NCI-H1092 treated with DMSO at 0.1 percent for 48 hours (cell line): ENCODE measurements around the gene CCDC13.

ENCODE experiments used
- DNase-seq: peaks from one replicate; lab custom pipeline; 2025; lab: John Stamatoyannopoulos, UW

CCDC13 gene

DNA sequence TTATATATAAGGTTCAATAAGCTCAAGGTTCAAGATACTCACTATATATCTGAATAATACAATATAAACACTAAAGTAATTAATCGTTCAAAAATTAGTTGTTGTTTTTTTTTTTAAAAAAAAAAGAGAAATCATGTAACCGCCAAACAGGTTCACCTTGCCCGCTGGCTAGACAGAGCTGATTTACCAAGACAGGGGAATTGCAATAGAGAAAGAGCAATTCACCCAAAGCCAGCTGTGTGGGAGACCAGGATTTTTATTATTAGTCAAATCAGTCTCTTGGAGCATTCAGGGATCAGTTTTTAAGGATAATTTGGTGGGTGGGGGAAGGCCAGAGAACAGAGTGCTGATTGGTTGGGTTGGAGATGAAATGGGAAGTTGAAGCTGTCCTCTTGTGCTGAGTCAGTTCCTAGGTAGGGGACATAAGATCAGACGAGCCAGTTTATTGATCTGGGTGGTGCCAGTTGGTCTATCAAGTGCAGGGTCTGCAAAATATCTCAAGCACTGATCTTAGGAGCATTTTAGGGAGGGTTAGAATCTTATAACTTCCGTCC is 23.4 kb upstream of the CCDC13 start:
- DNase-seq, result no peak

DNA sequence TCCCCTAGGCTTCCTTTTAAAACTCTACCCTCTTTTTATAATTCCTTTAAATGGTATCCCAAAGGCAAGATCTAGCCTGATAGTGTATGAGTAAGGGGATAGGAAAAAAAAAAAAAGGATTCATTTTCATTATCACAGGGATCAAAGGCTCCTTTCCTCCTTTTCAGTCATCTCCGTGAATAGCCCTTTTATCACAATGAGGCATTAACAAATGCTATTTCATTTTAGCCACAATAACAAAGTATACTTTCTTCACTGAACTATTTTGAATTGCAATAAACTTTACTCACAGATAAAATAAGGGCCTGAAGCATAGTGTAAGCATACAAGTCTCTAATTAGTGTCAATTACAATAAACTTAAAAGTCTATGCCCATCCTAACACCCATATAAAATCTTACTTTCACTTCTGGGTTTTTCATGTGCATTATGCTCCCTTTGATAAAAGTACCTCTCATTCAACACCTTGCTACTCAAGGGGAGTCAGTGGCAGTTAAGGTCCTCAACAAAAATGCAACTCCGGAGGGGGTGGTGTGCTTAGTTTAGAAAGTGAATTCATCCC is 22.6 kb upstream of the CCDC13 start:
- DNase-seq, result no peak

GRCh38 chr3:42790714-42791229 is 17.7 kb upstream of the CCDC13 start:
- DNase-seq, result peak; percentile 2

- DNase-seq, result no peak
Observed at GRCh38 chr3:42786631-42787030, 13.6 kb upstream of the CCDC13 start.

- DNase-seq, result no peak
Observed at GRCh38 chr3:42786212-42786611, 13.2 kb upstream of the CCDC13 start.

DNA sequence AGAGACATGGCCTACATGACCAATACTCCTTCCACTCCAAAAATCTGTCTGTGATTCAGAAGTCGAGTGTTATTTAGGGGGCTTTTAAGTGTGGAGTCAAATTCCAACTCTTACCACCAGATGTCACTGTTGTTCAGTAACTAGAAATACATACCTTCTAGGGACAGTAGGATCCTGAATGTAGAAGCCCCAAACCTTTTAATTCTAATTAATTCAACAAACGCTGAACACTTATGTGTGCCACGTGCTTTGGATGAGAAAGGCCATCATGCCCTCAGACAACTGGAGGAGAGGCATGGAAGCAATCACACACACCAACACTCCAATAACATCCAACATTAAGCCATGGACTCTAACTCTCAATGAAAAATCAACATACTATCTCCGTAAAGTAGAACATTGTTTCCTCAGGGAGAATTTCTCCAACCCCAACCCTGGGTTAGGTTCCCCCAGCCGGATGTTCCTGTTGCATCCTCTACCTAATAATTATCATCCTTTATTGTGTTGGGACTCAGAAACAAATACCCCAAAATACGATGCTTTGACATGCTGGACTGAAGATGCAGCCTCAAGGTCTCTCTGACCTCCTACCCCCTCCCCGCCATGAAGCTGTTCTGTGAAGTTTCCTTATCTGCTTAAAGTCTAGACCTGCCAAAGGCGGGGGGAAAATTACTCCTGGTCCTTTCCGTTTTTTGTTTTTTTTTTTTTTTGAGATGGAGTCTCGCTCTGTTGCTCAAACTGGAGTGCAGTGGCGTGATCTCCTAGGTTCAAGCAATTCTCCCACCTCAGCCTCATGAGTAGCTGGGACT is 8.0 kb upstream of the CCDC13 start:
- peak; percentile 62 for DNase-seq

DNA sequence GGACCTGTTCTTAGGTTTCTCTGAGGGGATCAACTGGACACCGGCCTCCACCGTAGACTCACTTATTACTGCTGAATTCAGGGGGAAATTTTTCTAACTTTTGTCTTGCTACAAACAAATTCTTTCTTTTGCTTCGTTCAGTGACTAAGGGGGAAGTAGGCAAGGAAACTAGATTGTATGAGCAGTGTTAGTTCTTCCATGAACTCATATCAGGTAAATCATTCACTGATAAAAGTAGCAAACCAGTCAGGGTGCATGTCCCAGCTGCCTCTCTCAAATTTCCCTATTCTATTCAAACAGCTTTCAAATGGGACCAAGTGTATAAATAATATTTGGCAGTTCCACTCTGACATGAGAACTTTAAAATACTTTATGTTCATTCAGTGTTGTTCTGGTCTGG is 7.3 kb upstream of the CCDC13 start:
- DNase-seq, result no peak

GRCh38 chr3:42778644-42779043 is 5.6 kb upstream of the CCDC13 start:
- DNase-seq, result no peak

DNA sequence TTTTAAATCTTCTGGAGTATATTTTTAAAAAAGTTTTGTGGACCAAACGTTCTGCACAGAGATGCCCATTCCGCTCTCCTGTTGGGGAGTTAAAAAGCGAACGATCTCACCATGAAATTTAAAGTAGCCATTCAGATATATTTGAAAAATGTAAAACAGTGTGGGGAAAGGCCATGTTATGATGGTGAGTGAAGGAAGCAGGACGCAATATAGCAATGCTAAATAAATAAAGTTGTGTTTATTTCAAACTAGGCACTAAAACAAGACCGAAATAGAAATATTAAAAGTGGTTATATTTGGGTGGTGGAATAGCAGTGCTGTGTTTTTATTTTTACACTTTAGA is 327 bp upstream of the CCDC13 start:
- no peak for DNase-seq

GRCh38 chr3:42771271-42771670 is 1.8 kb downstream of the CCDC13 start:
- DNase-seq, result no peak

DNA sequence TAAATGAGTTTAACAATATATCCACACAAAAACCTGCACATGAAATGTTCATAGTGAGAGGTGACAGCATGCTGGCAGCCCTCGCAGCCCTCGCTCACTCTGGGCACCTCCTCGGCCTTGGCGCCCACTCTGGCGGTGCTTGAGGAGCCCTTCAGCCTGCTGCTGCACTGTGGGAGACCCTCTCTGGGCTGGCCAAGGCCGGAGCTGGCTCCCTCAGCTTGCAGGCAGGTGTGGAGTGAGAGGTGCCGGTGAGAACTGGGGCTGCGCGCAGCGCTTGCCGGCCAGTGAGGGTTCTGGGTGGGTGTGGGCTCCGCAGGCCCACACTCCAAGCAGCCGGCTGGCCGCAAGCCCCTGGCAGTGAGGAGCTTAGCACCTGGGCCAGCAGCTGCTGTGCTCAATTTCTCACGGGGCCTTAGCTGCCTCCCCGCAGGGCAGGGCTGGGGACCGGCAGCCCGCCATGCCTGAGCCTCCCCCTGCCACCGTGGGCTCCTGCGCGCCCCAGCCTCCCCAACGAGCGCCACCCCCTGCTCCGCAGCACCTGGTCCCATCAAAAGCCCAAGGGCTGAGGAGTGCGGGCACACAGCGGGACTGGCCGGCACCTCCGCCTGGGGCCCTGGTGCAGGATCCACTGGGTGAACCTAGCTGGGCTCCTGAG is 3.4 kb downstream of the CCDC13 start:
- DNase-seq, result no peak

GRCh38 chr3:42764561-42765295 is 8.3 kb downstream of the CCDC13 start:
- no peak for DNase-seq

DNA sequence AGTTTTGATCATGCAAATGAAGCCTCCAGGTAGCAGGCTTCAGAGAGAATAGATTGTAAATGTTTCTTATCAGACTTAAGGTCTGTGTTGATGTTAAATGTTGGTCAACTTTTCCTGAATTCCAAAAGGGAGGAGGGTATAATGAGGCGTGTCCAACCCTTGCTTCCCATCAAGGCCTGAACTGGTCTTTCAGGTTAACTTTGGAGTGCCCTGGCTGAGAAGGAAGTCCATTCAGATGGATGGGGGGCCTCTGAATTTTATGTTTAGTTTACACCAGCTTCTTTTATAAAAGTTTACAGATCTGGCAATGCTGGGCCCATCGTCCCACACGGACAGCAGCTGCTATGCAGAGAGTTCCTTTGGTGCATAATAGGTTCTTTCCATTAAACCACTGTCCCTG is 8.9 kb downstream of the CCDC13 start:
- no peak for DNase-seq

DNA sequence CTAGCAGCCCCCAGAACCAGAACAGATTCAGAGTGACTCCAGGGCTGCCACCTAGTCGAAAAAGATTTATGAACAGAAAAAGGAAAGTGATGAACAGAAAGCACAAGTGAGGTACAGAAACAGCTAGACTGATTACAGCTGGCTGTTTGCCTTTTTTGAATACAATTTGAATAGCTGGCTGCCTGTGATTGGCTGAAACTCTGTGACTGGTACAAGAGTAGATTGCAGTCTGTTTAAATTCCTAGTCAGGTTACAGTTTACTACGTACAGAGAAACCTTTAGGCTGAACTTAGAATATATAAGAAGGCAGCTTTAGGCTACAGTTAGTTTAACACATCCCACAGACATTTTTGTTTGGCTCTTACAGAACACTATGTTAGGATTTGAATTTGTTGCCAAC is 10.0 kb downstream of the CCDC13 start:
- DNase-seq, result no peak

- no peak for DNase-seq
Observed at GRCh38 chr3:42762046-42762724, 10.9 kb downstream of the CCDC13 start.

- no peak for DNase-seq
Observed at GRCh38 chr3:42758126-42758525, 14.9 kb downstream of the CCDC13 start.

DNA sequence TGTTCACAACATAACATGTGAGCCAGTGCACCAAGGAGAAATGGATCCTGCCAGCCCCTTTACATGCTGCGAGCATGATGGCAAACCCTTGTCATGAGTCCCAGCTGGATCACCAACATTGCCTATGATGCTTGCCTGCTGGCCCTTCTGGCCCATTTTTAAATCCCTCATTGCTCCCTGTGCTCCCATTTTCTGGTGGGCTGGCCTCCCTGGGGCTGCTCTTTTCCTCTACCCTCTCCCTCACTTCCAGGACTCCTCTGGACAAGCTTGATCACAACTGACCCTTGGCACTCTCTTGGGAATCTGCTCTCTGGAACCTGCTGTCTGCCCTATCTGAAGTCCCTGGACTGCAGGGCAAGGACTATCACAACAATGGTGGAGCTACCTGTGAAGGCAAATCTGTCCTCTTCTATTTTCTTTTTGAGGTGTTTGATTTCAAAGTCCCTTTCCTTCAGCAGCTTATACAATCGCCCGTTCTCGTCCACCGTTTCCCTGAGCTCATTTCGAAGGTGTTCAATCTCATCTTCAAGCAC is 16.3 kb downstream of the CCDC13 start:
- no peak for DNase-seq

GRCh38 chr3:42755681-42756578 is 17.1 kb downstream of the CCDC13 start:
- DNase-seq, result no peak

- DNase-seq, result no peak
Observed at GRCh38 chr3:42753757-42754156, 19.3 kb downstream of the CCDC13 start.

DNA sequence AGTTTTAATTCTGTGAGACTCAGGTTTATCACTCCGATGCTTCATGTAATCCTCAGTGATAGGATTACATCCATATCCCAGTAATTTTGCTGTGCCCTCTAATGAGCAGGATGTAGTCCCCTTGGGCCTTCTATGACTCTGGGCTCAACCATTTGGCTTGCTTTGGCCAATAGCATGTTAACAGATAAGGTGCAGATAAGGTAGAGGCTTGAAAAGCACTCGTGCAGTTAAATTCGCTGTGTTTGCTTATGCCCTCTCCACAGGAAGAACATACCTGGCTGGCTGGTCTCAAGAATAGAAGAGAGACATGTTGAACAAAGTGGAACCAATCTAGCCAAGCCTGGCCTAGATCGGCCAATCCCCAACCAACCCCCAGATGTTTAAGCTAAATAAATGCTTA is 20.1 kb downstream of the CCDC13 start:
- DNase-seq, result no peak
